Testis (tissue), 3 donors: ENCODE results near the gene XIRP2. TPM values are rescaled to one million over a fixed set of nuclear protein-coding genes. Genes with fewer than 3 reads are reported as not detected.

Experiments used
- DNase-seq: peaks from one replicate; pipeline ENCODE4 v3.0.0-alpha.2; 2019
- H3K27ac ChIP-seq, 2 donors: fragments of 200-600 bp; sonication (generic); one replicate each; pipeline ENCODE4 v1.5.1; 2019
- H3K27me3 ChIP-seq: fragments of 200-600 bp; sonication (generic); one replicate; pipeline ENCODE4 v1.5.1; 2019
- H3K36me3 ChIP-seq: fragments of 200-600 bp; sonication (generic); one replicate; pipeline ENCODE4 v1.5.1; 2017; ENCODE audit warnings: low read depth; ENCODE audit errors: missing control alignments
- H3K4me1 ChIP-seq: fragments of 200-600 bp; sonication (generic); one replicate; pipeline ENCODE4 v1.5.1; 2019
- H3K4me3 ChIP-seq, 2 donors: fragments of 200-600 bp; sonication (generic); one replicate each; pipeline ENCODE4 v1.5.1; 2017 to 2019
- H3K9me3 ChIP-seq: fragments of 200-600 bp; sonication (generic); one replicate; pipeline ENCODE4 v1.5.1; 2017
- CTCF ChIP-seq, 3 experiments: fragments of 450-650 bp in 2 of 3; fragments of 200-600 bp in 1 of 3; sonication (generic) in 1 of 3; IDR thresholded peaks; one replicate each; pipeline ENCODE4 v1.5.1; 2016 to 2019; ENCODE audit warnings: antibody characterized with exemption in 3 of 3, mild to moderate bottlenecking in 2 of 3, moderate library complexity in 1 of 3
- POLR2A ChIP-seq: fragments of 450-650 bp; IDR thresholded peaks from one replicate; pipeline ENCODE4 v1.6.1; 2017; ENCODE audit warnings: antibody characterized with exemption, mild to moderate bottlenecking, moderate library complexity
- whole genome bisulfite sequencing, 2 donors: methylation state at CpG; one replicate each; pipeline ENCODE4 v1.1.5; 2018; 5-methylcytosine and 5-hydroxymethylcytosine counted together
- intact Hi-C: fragments of 100-400 bp; cut with DNase I; formaldehyde crosslinking; loops from one replicate; pipeline ENCODE4 v1.15.1; 2023; ENCODE audit warnings: low total_unique reads
- polyA plus RNA-seq: library from polyadenylated mRNA; stranded (reverse); fragments of 350-450 nt; fragmentation: Illumina TruSeq; extraction: RNeasy Lipid Tissue Mini Kit (QIAGEN cat#74804); gene quantifications from one replicate; pipeline ENCODE4 v1.2.3, GENCODE V29; 2014; ENCODE audit warnings: low read depth, low replicate concordance; ENCODE audit not compliant: insufficient read depth
- total RNA-seq, 2 donors: library from RNA; depleted of rRNA; stranded (reverse); fragments of >200 nt; gene quantifications; one replicate each; pipeline ENCODE4 v1.2.3, GENCODE V29; 2016

The XIRP2 gene
- total and polyA plus RNA-seq, 3 donors from 2014 or later = 1.1 to 5.9 (median 3.9) TPM

DNA sequence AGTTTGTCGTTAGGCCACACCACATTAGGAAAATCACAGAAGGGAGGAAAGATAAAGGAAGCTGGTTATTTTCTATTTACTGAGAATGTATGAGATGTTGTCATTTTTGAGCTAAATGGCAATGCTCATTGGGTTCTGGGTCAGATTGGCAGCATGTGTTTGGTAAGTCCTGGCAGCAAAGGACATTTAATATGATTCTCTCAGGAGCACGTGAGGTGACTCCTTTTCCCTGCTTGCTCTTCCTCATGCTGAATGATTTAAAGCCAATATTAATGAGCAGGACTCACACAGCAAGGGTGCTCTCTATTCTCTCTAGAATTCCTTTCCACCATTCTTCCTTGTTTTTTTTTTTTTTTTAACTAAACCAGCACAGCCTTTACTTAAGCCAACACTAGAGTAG lies 298.2 kb downstream of the XIRP2 start:
- whole genome bisulfite sequencing, 2 donors = 77 to 88% methylated on average over 2 of the region's 2 CpGs
- no peaks in the 10 kb centered on the region for H3K36me3 ChIP-seq

GRCh38 chr2:167187049-167187727 lies 298.9 kb downstream of the XIRP2 start:
- no peaks in the 10 kb centered on the region for H3K4me1 ChIP-seq
- 90 to 94% methylated on average over 6 of the region's 6 CpGs for WGBS, 2 donors
- intact Hi-C loops = no loop called here

More for the DNA sequence above, 298.2 kb downstream of the XIRP2 start:
- H3K4me1 ChIP-seq = no peaks in the 10 kb centered on the region
- intact Hi-C loops = no loop called here
- H3K4me3 ChIP-seq = no peak overlapping the region
- no peaks in the 10 kb centered on the region for H3K27me3 ChIP-seq
- no peak for DNase-seq
- H3K27ac ChIP-seq = no peak overlapping the region
- TF ChIP-seq POLR2A (no peak), CTCF (IDR thresholded peaks at IDR 0.05) (no peak)
- no peaks in the 10 kb centered on the region for H3K9me3 ChIP-seq

GRCh38 chr2:167187978-167188967 lies 300.0 kb downstream of the XIRP2 start:
- Histone ChIP-seq H3K4me3 (no peak overlapping the region), H3K4me1 (no peaks in the 10 kb centered on the region)
- no peak for DNase-seq

More at GRCh38 chr2:167187049-167187727, 298.9 kb downstream of the XIRP2 start:
- TF ChIP-seq POLR2A (no peak), CTCF (IDR thresholded peaks at IDR 0.05) (no peak)
- H3K9me3 ChIP-seq = no peaks in the 10 kb centered on the region
- no peaks in the 10 kb centered on the region for H3K36me3 ChIP-seq
- H3K27me3 ChIP-seq = no peaks in the 10 kb centered on the region
- DNase-seq = no peak
- H3K27ac ChIP-seq = no peak overlapping the region
- no peak overlapping the region for H3K4me3 ChIP-seq

DNA sequence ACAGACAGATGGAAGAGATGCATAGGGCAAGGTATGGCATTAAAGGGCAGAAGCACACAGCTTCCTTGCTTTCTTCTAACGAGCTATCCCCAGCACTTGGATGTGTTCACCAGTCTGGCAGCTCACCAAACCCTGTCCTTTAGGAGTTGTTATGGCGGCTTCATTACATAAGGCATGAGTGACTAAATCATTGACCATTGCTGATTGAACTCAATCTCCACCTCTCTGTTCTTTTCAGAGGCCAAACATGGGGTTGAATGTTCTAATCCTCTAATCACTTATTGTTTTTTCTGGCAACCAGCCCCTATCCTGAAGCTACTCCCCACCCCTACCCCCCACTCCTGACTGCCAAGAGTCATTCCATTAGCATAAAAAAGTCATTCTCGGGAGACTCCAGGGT lies 301.8 kb downstream of the XIRP2 start:
- no peak for DNase-seq
- Histone ChIP-seq H3K36me3 (no peaks in the 10 kb centered on the region), H3K4me3 (no peak overlapping the region), H3K27me3 (no peaks in the 10 kb centered on the region), H3K27ac (no peak overlapping the region), H3K4me1 (no peaks in the 10 kb centered on the region), H3K9me3 (no peaks in the 10 kb centered on the region)
- 69 to 73% methylated on average over 3 of the region's 3 CpGs for WGBS, 2 donors
- TF ChIP-seq CTCF (IDR thresholded peaks at IDR 0.05) (no peak), POLR2A (no peak)
- intact Hi-C loops = no loop called here

More at GRCh38 chr2:167187978-167188967, 300.0 kb downstream of the XIRP2 start:
- Histone ChIP-seq H3K36me3 (no peaks in the 10 kb centered on the region), H3K27me3 (no peaks in the 10 kb centered on the region), H3K9me3 (no peaks in the 10 kb centered on the region), H3K27ac (no peak overlapping the region)
- TF ChIP-seq CTCF (IDR thresholded peaks at IDR 0.05) = no peak
- 48 to 49% methylated on average over 5 of the region's 5 CpGs for WGBS, 2 donors
- intact Hi-C loops = no loop called here
